Gastrocnemius medialis (tissue), 4 donors: ENCODE measurements around the gene TSC22D4. TPM values are rescaled to one million over a fixed set of nuclear protein-coding genes. Genes with fewer than 3 reads are reported as not detected.

ENCODE experiments used
- ATAC-seq, 2 donors: fragments of 150-250 bp; one replicate each; pipeline ENCODE4 v1.9.1; 2016
- DNase-seq, 2 donors: peaks; one replicate each; pipeline ENCODE4 v3.0.0-alpha.2; 2019
- H3K27ac ChIP-seq, 4 donors: fragments of 200-600 bp; sonication (generic); 1 replicate in 1 of 4; 2 replicates in 3 of 4; pipeline ENCODE4 v1.5.1; 2016 to 2018; ENCODE audit warnings: mild to moderate bottlenecking in 2 of 4, moderate library complexity in 1 of 4
- H3K27me3 ChIP-seq, 3 donors: fragments of 200-600 bp; sonication (generic) in 2 of 3; 1 replicate in 1 of 3; 2 replicates in 2 of 3; pipeline versions ENCODE4 v1.5.1 to v1.6.0; 2016 to 2019; ENCODE audit warnings: mild to moderate bottlenecking in 1 of 3, moderate library complexity in 1 of 3
- H3K36me3 ChIP-seq, 2 donors: fragments of 200-600 bp; sonication (generic) in 1 of 2; one replicate each; pipeline ENCODE4 v1.5.1; 2017 to 2018
- H3K4me1 ChIP-seq, 2 donors: fragments of 200-600 bp; sonication (generic) in 1 of 2; one replicate each; pipeline ENCODE4 v1.5.1; 2016 to 2017; ENCODE audit warnings: mild to moderate bottlenecking in 2 of 2
- H3K4me3 ChIP-seq, 4 donors: fragments of 200-600 bp; sonication (generic) in 3 of 4; 1 replicate in 1 of 4; 2 replicates in 3 of 4; pipeline ENCODE4 v1.5.1; 2016 to 2019; ENCODE audit warnings: mild to moderate bottlenecking in 2 of 4
- H3K9me3 ChIP-seq, 3 donors: fragments of 200-600 bp; sonication (generic) in 2 of 3; 1 replicate in 1 of 3; 2 replicates in 2 of 3; pipeline ENCODE4 v1.5.1; 2016 to 2019
- CTCF ChIP-seq, 5 experiments: fragments of 450-650 bp in 3 of 5; fragments of 200-600 bp in 2 of 5; sonication (generic) in 2 of 5; IDR thresholded peaks in 4 of 5; conservative IDR thresholded peaks in 1 of 5; 1 replicate in 4 of 5; 2 replicates in 1 of 5; pipeline ENCODE4 v1.5.1; 2016 to 2019; ENCODE audit warnings: antibody characterized with exemption in 5 of 5, mild to moderate bottlenecking in 3 of 5, moderate library complexity in 3 of 5
- POLR2A ChIP-seq, 2 donors: fragments of 450-650 bp; IDR thresholded peaks; one replicate each; pipeline ENCODE4 v1.6.1; 2017; ENCODE audit warnings: antibody characterized with exemption in 2 of 2, mild to moderate bottlenecking in 2 of 2, moderate library complexity in 2 of 2
- in situ Hi-C, 4 donors: fragments of 200-750 bp; cut with MboI; loops; one replicate each; pipeline versions ENCODE4 v1.15.0 to v1.8.0; 2017; ENCODE audit warnings: low sequenced_read_pairs in 4 of 4
- intact Hi-C: fragments of 100-400 bp; cut with DNase I; formaldehyde crosslinking; loops from one replicate; pipeline ENCODE4 v1.15.1; 2023; ENCODE audit warnings: low total_unique reads
- total RNA-seq, 4 donors: library from RNA; depleted of rRNA; stranded (reverse); fragments of >200 nt; gene quantifications; one replicate each; pipeline versions ENCODE4 v1.1.0 to v1.2.3, GENCODE V29; 2016

TSC22D4 gene
- total RNA-seq, 4 donors from 2014 or later = 14.3 to 25.5 (median 21.2) TPM

GRCh38 chr7:100471021-100471420 is 8.0 kb downstream of the TSC22D4 start:
- intact Hi-C loops (loop anchor here (10.0 kb wide), 2 partner anchors 204 to 234 kb away; partner anchors contain the start of genes GNB2 and POP7), in situ Hi-C loops (loop anchor here (5.0 to 25.0 kb wide), 6 partner anchors 84 to 391 kb away; partner anchors contain the start of genes GIGYF1 (in 2 of the 4), SLC12A9 (in 2 of the 4), TRIP6 (in 2 of the 4) and EPO (in 1 of the 4))
- H3K27ac ChIP-seq = no peak overlapping the region
- no peaks in the 10 kb centered on the region for H3K9me3 ChIP-seq
- H3K27me3 ChIP-seq = no peaks in the 10 kb centered on the region
- peaks cover 0 to 15% of the 10 kb centered on the region in 2 donors for H3K36me3 ChIP-seq
- TF ChIP-seq CTCF (IDR thresholded peaks at IDR 0.05 in 4 of 5, conservative IDR thresholded peaks at IDR 0.05 in 1 of 5) (no peak), POLR2A (IDR thresholded peaks at IDR 0.05) (no peak)
- H3K4me3 ChIP-seq = no peak overlapping the region
- no peak for DNase-seq
- peaks cover 14 to 15% of the 10 kb centered on the region in 2 donors for H3K4me1 ChIP-seq
- no peak for ATAC-seq

DNA sequence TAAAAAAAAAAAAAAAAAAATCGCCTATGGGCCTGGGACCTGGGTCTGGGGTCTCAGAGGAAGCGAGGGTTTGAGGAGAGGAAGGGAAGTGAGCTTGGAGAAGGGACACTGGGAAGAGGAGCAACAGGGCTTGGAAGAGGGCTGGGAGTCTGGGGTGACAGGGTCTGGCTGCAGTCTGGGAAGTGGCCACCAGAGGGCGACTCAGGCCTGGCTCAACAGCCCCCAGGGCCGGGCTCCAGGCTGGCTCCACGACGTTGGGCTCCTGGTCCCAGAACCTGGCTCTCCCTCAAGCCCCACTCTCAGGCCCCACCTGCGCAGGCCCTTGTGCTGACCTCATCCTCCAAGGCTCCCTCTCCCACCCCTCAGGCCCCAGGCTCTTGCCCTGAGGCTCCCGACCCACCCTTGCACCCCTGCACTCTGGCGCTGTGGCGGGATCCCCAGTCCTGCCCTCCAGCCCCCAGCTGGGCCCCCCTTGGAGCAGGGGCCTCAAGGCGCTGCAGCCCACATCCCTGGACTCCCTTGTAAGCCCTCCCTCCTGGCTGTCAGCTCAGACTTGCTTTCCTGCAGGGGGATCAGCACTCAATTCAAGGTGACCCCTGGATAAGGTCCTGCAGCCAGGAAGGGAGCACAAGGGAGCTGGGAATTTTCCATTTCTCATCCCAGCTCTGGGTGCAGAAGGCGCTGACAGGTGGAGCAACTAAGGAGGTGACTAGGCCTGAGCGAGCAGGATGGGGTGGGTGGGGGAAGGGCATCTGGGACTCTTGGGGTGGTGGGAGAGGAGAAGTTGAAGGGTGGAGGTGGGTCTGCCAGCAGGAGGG is 9.6 kb downstream of the TSC22D4 start:
- intact Hi-C loops (loop anchor here (1.0 to 10.0 kb wide), 5 partner anchors 14 to 258 kb away; partner anchors contain the start of genes GNB2, NYAP1 and POP7), in situ Hi-C loops (loop anchor here (5.0 to 25.0 kb wide), 6 partner anchors 85 to 393 kb away; partner anchors contain the start of genes GIGYF1 (in 2 of the 4), SLC12A9 (in 2 of the 4), TRIP6 (in 2 of the 4) and EPO (in 1 of the 4))
- H3K36me3 ChIP-seq = peaks cover 0 to 13% of the 10 kb centered on the region in 2 donors
- no peak overlapping the region for H3K4me3 ChIP-seq
- H3K9me3 ChIP-seq = no peaks in the 10 kb centered on the region
- ATAC-seq = peak; percentile 76 to 80
- H3K4me1 ChIP-seq = peaks cover 7 to 18% of the 10 kb centered on the region in 2 donors
- no peaks in the 10 kb centered on the region for H3K27me3 ChIP-seq
- H3K27ac ChIP-seq = peak overlapping the region in 1 of 4 donors; percentile 52
- peak; percentile 67 to 80 for DNase-seq
- TF ChIP-seq POLR2A (IDR thresholded peaks at IDR 0.05) = no peak
- TF ChIP-seq CTCF (IDR thresholded peaks at IDR 0.05 in 4 of 5, conservative IDR thresholded peaks at IDR 0.05 in 1 of 5) = peak; percentile 90 to 98 (median 95)

GRCh38 chr7:100467638-100468373 is 11.2 kb downstream of the TSC22D4 start:
- TF ChIP-seq POLR2A (IDR thresholded peaks at IDR 0.05) (no peak), CTCF (IDR thresholded peaks at IDR 0.05 in 4 of 5, conservative IDR thresholded peaks at IDR 0.05 in 1 of 5) (no peak)
- H3K27ac ChIP-seq = no peak overlapping the region
- peaks cover 4 to 13% of the 10 kb centered on the region in 2 donors for H3K4me1 ChIP-seq
- ATAC-seq (no peak), DNase-seq (no peak)
- intact Hi-C loops = loop anchor here (5.0 kb wide), 1 partner anchor 259 kb away; no protein-coding TSS in a partner anchor
- H3K9me3 ChIP-seq = no peaks in the 10 kb centered on the region
- H3K4me3 ChIP-seq = no peak overlapping the region
- H3K36me3 ChIP-seq = peaks cover 0 to 4% of the 10 kb centered on the region in 2 donors
- in situ Hi-C loops = loop anchor here in 3 of 4 donors (25.0 kb wide), 3 partner anchors 94 to 394 kb away; partner anchors contain the start of genes SLC12A9 (in 2 of the 3), TRIP6 (in 2 of the 3), EPO (in 1 of the 3) and POP7 (in 1 of the 3)
- H3K27me3 ChIP-seq = no peaks in the 10 kb centered on the region
